ENCODE measurements around the gene RBMX2. TPM values are rescaled to one million over a fixed set of nuclear protein-coding genes. Genes with fewer than 3 reads are reported as not detected.
"Not testable (repeated sequence)": the region's sequence is repeated elsewhere in the genome, so short reads cannot be mapped to it uniquely, and the experiment has no call there.

Gene RBMX2
- total RNA-seq, 2 experiments from 2014 or later: 32.3 to 33.6 TPM

- no peak for DNase-seq
- Mint-ChIP-seq H3K4me3 (no peak overlapping the region), H3K4me1 (ENCODE audit: low read depth) (no peaks in the 10 kb centered on the region), H3K27ac (no peak overlapping the region), H3K36me3 (ENCODE audit: low read depth) (peaks cover 5% of the 10 kb centered on the region), H3K9me3 (no peaks in the 10 kb centered on the region), H3K27me3 (ENCODE audit: low read depth) (no peaks in the 10 kb centered on the region)
- intact Hi-C loops (cut with micrococcal nuclease): no loop called here
- CTCF ChIA-PET: no interaction called here
These were observed 15.0 kb downstream of the RBMX2 start for GRCh38 chrX:130416785-130417184.

DNA sequence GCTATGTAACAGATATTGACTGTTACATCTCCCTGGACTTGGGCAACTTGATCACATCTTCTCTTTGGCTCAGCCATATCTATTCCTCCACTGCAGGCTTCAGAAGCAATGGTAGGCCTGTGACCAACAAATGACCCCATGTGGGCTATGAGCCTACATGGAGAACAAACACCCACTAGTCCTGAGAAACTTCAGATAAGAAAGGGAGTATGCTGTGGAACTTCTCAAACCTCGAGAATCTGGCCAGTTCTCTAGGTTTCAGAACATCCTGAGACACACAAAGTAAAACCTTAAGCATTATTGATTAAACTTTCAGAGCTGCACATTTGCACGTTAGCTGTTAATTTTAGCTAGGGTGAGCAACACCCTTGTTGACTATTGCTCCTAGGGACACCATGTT is 16.3 kb downstream of the RBMX2 start:
- Mint-ChIP-seq H3K27ac (no peak overlapping the region), H3K9me3 (no peaks in the 10 kb centered on the region), H3K4me3 (no peak overlapping the region), H3K27me3 (ENCODE audit: low read depth) (no peaks in the 10 kb centered on the region), H3K36me3 (ENCODE audit: low read depth) (peaks cover 3% of the 10 kb centered on the region), H3K4me1 (ENCODE audit: low read depth) (no peaks in the 10 kb centered on the region)
- no peak for DNase-seq
- intact Hi-C loops (cut with micrococcal nuclease): no loop called here
- CTCF ChIA-PET: no interaction called here

GRCh38 chrX:130418740-130419139 is 17.0 kb downstream of the RBMX2 start:
- Mint-ChIP-seq H3K4me3 (no peak overlapping the region), H3K36me3 (ENCODE audit: low read depth) (peaks cover 3% of the 10 kb centered on the region), H3K27me3 (ENCODE audit: low read depth) (no peaks in the 10 kb centered on the region), H3K4me1 (ENCODE audit: low read depth) (no peaks in the 10 kb centered on the region), H3K9me3 (no peaks in the 10 kb centered on the region), H3K27ac (no peak overlapping the region)
- CTCF ChIA-PET: no interaction called here
- intact Hi-C loops (cut with micrococcal nuclease): no loop called here
- DNase-seq: no peak

GRCh38 chrX:130419263-130419662 is 17.5 kb downstream of the RBMX2 start:
- no peaks in the 10 kb centered on the region for H3K4me1 Mint-ChIP-seq (ENCODE audit: low read depth)
- CTCF ChIA-PET: no interaction called here
- no peaks in the 10 kb centered on the region for H3K9me3 Mint-ChIP-seq
- intact Hi-C loops (cut with micrococcal nuclease): no loop called here
- H3K36me3 Mint-ChIP-seq (ENCODE audit: low read depth): peaks cover 2% of the 10 kb centered on the region
- no peak overlapping the region for H3K27ac Mint-ChIP-seq
- no peak for DNase-seq
- H3K27me3 Mint-ChIP-seq (ENCODE audit: low read depth): no peaks in the 10 kb centered on the region
- H3K4me3 Mint-ChIP-seq: no peak overlapping the region

- no peak overlapping the region for H3K27ac Mint-ChIP-seq
- intact Hi-C loops (cut with micrococcal nuclease): no loop called here
These were observed 24.7 kb downstream of the RBMX2 start for GRCh38 chrX:130426531-130426930.

GRCh38 chrX:130429236-130429635 is 27.4 kb downstream of the RBMX2 start:
- H3K4me3 Mint-ChIP-seq; H3K27me3 Mint-ChIP-seq (ENCODE audit: low read depth); intact Hi-C loops (cut with micrococcal nuclease); H3K36me3 Mint-ChIP-seq (ENCODE audit: low read depth); H3K27ac Mint-ChIP-seq; H3K9me3 Mint-ChIP-seq; DNase-seq; CTCF ChIA-PET; H3K4me1 Mint-ChIP-seq (ENCODE audit: low read depth): not testable (repeated sequence)

More at GRCh38 chrX:130426531-130426930, 24.7 kb downstream of the RBMX2 start:
- DNase-seq: no peak
- no peaks in the 10 kb centered on the region for H3K9me3 Mint-ChIP-seq
- H3K27me3 Mint-ChIP-seq (ENCODE audit: low read depth): no peaks in the 10 kb centered on the region
- no peaks in the 10 kb centered on the region for H3K4me1 Mint-ChIP-seq (ENCODE audit: low read depth)
- H3K4me3 Mint-ChIP-seq: no peak overlapping the region
- CTCF ChIA-PET: no interaction called here
- H3K36me3 Mint-ChIP-seq (ENCODE audit: low read depth): no peaks in the 10 kb centered on the region

DNA sequence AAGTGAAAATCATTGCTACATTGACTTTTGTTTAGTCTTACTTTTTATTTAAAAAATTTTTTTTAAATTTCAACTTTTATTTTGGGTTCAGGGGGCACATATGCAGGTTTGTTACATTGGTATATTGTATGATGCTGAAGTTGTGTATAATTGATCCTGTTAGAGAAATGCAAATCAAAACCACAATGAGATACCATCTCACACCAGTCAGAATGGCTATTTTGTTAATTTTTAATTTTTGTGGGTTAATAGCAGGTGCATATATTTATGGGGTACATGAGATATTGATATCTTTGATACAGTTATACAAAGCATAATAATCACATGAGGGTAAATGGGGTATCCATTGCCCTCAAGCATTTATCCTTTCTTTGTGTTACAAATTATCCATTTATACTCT is 34.1 kb downstream of the RBMX2 start:
- H3K27ac Mint-ChIP-seq: no peak overlapping the region
- H3K4me1 Mint-ChIP-seq (ENCODE audit: low read depth): no peaks in the 10 kb centered on the region
- peaks cover 4% of the 10 kb centered on the region for H3K9me3 Mint-ChIP-seq
- CTCF ChIA-PET: no interaction called here
- no peak overlapping the region for H3K4me3 Mint-ChIP-seq
- intact Hi-C loops (cut with micrococcal nuclease): no loop called here
- no peaks in the 10 kb centered on the region for H3K27me3 Mint-ChIP-seq (ENCODE audit: low read depth)
- DNase-seq: no peak
- no peaks in the 10 kb centered on the region for H3K36me3 Mint-ChIP-seq (ENCODE audit: low read depth)

GRCh38 chrX:130437996-130438395 is 36.2 kb downstream of the RBMX2 start:
- H3K36me3 Mint-ChIP-seq (ENCODE audit: low read depth); H3K4me1 Mint-ChIP-seq (ENCODE audit: low read depth); CTCF ChIA-PET; H3K9me3 Mint-ChIP-seq; H3K4me3 Mint-ChIP-seq; H3K27ac Mint-ChIP-seq; DNase-seq; H3K27me3 Mint-ChIP-seq (ENCODE audit: low read depth); intact Hi-C loops (cut with micrococcal nuclease): not testable (repeated sequence)

DNA sequence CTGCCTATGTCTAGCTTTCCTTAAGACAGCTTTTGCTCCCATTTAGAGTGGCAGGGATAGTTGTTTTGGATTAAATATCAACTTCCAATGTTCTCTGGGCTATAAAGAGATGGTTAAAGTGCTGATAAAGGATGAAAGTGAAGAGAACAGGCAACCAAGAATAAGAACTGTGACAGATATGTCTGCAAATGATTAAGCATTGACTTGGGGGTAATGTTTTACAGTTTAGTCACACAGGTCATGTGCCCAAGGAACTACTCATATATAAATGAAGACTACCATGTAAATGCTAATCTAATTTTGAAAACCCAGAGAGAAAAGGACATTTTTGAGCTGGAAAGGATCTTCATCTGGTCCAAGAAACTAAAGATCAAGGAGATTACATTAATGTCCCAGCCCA is 42.1 kb downstream of the RBMX2 start:
- Mint-ChIP-seq H3K27me3 (ENCODE audit: low read depth) (no peaks in the 10 kb centered on the region), H3K4me1 (ENCODE audit: low read depth) (no peaks in the 10 kb centered on the region), H3K36me3 (ENCODE audit: low read depth) (no peaks in the 10 kb centered on the region), H3K4me3 (no peak overlapping the region), H3K27ac (no peak overlapping the region), H3K9me3 (peaks cover 4% of the 10 kb centered on the region)
- CTCF ChIA-PET: no interaction called here
- intact Hi-C loops (cut with micrococcal nuclease): no loop called here
- no peak for DNase-seq

- H3K36me3 Mint-ChIP-seq (ENCODE audit: low read depth): no peaks in the 10 kb centered on the region
- intact Hi-C loops (cut with micrococcal nuclease): no loop called here
- no peaks in the 10 kb centered on the region for H3K9me3 Mint-ChIP-seq
- no peak overlapping the region for H3K27ac Mint-ChIP-seq
- DNase-seq: no peak
- CTCF ChIA-PET: interaction anchor here (0.5 kb wide), 1 partner anchor 844 kb away, joined by 3 read pairs; no protein-coding TSS in a partner anchor
- no peak overlapping the region for H3K4me3 Mint-ChIP-seq
- no peaks in the 10 kb centered on the region for H3K4me1 Mint-ChIP-seq (ENCODE audit: low read depth)
- H3K27me3 Mint-ChIP-seq (ENCODE audit: low read depth): no peaks in the 10 kb centered on the region
These were observed 43.0 kb downstream of the RBMX2 start for GRCh38 chrX:130444641-130445336.

DNA sequence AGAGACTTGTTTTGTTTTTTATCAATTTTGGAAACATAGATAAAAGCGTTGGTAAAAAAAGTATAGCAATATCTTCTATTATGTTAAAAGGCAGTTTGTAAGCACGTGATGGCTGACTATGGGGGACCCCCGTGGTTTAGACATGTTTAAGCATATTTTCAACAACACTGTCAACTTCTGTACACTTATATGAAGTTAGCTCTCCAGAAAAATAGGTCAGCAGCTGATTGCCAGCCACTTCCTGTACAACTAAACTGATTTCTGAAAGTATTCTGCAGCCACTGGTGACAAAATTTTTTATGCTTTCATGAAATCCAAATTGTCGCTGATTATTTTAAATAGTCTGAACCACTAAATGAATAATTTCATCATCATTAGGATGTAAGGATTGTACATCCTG is 45.2 kb downstream of the RBMX2 start:
- no peak for DNase-seq
- no peaks in the 10 kb centered on the region for H3K27me3 Mint-ChIP-seq (ENCODE audit: low read depth)
- H3K4me1 Mint-ChIP-seq (ENCODE audit: low read depth): no peaks in the 10 kb centered on the region
- H3K36me3 Mint-ChIP-seq (ENCODE audit: low read depth): no peaks in the 10 kb centered on the region
- H3K4me3 Mint-ChIP-seq: no peak overlapping the region
- intact Hi-C loops (cut with micrococcal nuclease): no loop called here
- H3K27ac Mint-ChIP-seq: no peak overlapping the region
- H3K9me3 Mint-ChIP-seq: no peaks in the 10 kb centered on the region
- CTCF ChIA-PET: interaction anchor here (1.1 kb wide), 1 partner anchor 10 kb away, joined by 3 read pairs; no protein-coding TSS in a partner anchor

Measured in activated naive CD4-positive, alpha-beta T cell treated with anti-CD3 and anti-CD28 coated beads for 36 hours (primary cell).